ENCODE data around the gene TOM1L2.

TOM1L2 gene

GRCh38 chr17:17851103-17852002 lies 120.8 kb downstream of the TOM1L2 start:
- DNase-seq (ENCODE audit: low read depth in 1 of 2, low spot score in 1 of 2), result no peak

DNA sequence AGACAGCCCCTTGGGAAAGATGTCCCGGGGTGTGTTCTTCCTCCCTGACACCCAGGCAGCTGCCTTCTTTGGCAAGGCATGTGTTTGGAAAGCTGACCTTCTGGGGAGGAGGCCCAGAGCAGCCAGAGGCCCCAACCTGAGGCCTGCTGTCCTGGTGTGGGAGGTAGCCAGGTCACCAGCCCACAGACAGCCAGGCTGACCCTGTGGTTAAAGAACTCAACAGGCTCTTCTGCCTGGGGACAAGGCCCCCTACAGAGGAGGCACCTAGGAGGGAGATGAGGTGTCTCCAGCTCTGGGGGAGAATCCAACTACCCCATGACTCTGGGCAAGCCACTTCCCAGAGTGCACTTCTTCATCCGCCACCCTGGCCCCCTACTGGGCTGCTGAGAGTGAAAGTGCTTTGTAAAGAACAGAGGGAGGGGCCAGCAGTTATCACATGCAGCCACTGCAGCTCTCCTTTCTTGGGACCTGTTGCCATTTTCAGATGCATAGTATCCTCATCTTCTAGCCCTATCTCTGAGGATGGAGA lies 122.3 kb downstream of the TOM1L2 start:
- peak in 1 of 2 donors; percentile 39 for DNase-seq (ENCODE audit: low read depth in 1 of 2, low spot score in 1 of 2)

GRCh38 chr17:17849147-17849820 lies 122.9 kb downstream of the TOM1L2 start:
- DNase-seq (ENCODE audit: low read depth in 1 of 2, low spot score in 1 of 2), result peak in 1 of 2 donors; percentile 75

DNA sequence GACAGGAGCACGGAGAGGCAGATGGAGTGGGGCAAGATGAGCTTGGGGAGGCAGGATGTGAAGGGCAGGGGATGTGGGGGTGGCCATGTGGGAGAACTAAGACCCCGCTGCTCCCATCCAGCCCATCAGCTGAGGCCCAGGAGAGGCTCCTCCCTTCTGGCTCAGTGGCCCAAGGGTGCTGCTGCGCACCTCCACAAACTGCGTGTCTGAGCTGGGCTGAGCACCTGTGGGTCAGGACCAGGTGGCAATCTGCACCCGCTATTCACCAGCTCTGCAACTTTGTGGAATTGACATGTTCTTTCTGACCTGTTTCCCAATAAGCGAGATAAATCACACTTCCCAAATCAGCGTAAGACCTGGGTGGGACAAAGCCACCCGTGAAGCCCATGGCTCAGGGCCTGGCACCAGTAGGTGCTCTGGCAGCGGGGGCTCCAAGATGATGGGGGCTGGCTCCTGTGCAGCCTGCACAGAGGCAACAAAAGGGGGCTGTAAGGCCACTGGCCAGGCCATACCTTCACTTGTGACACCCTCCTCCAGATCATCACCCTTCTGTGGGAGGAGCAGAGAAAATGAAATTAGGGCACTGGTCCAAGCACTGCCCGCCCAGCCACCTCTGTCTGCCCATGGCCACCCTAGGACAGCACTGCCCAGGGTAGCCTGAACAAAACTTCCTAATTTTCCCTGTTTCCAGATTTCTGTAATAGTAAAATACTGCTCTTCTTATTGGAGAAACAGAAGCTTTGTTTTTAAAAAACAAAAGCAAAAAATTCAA lies 123.7 kb downstream of the TOM1L2 start:
- DNase-seq (ENCODE audit: low read depth in 1 of 2, low spot score in 1 of 2), result no peak

DNA sequence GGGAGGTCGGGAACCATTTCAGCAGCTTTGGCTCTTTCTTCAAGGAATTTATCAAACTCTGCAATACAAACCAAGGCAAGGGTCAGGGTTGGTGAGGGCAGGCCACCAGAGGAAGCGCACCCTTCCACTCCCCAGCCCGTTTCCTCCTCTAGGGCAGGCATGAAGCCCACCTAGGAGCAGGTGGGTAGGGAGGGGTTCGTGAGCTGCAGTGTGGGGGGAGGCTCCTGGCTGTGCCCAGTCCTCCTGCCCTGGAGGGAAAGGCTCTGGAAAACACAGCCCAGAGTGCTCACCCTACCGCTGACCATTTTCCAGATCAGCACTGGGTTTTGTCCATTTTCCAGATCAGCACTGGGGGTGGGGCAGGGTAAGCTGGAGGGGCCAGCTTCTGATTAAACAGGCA lies 124.5 kb downstream of the TOM1L2 start:
- DNase-seq (ENCODE audit: low read depth in 1 of 2, low spot score in 1 of 2), result no peak

DNA sequence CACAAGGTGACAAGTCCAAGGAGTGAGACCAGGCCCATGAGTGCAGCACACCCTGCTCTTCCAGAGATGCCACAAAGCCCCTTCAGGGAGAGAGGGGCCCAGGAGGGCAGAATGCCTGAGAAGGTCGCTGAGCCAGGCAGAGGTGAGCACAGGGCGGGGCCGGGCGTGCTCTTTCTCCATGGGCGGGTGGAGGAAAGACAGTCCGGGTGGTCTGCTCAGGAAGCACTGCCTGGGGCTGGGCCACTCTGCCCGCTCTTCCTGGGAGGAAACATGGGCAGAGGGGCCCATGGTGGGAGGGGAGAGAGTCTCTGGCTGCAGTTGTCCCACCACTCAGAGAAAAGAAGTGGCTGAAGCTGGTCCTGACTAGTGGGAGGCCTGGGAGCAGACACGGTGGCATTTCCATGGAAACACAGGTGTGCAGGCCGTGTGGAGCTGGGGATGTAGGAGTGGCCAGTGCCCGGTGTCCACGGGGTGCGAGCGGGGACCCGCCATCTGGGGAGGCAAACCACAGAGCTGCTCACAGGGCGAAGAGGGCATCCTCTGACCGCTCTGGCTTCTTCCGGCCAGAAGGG lies 125.0 kb downstream of the TOM1L2 start:
- no peak for DNase-seq (ENCODE audit: low read depth in 1 of 2, low spot score in 1 of 2)

GRCh38 chr17:17846645-17847044 lies 125.6 kb downstream of the TOM1L2 start:
- no peak for DNase-seq (ENCODE audit: low read depth in 1 of 2, low spot score in 1 of 2)

DNA sequence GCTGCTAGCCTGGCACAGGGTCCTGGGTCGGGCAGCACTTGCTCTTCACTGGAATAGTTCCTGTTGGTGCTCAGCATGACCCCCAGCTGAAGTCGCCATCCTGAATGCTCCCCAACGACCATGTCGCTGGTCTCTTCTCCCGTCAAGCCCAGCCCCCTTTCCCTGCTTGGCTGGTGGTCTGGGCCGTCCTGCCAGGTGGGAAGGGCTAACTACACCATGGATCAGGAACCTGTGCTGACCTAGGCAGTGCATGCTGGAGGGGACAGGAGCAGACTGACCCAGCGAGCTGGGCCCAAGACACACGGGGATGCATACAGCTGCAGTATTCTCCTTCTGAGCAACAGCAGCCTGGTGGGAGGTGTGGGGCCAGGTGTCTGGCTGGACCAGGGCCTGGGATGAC lies 126.2 kb downstream of the TOM1L2 start:
- DNase-seq (ENCODE audit: low read depth in 1 of 2, low spot score in 1 of 2), result no peak

DNA sequence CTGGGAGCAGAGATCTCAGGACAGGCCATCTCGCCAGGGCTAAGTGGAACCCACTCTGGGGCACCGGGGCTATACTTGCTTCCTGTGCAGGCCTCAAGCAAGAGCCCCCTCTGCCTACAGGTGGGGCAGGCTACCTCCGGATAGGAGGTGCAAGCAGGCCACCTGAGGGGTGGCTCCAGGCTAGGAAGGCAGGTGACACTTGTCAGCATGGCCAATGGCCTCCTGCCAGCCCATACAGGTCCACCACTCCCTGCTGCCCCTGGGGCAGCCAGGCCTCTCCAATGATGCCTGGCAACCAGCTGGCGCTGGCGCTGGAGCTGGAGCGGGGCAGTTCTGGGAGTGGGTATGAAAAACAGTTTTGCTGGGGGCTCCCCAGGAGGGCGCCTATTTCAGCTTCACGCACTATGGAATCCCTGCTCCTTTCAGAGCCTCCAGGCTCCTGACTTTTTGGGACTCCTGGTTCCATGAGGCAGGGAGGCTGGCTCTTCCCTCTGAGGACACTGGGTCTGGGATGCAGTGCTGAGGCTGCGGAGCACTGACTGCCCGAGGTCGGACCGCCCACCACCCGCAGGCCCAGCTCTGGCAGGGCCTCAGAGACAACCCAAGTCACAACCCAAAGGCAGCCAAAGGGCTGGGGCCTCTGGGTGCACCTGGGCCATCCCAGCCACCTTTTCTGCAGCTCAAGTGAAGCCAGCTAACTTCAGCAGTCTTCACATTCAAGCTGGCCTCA lies 127.0 kb downstream of the TOM1L2 start:
- DNase-seq (ENCODE audit: low read depth in 1 of 2, low spot score in 1 of 2), result no peak

DNA sequence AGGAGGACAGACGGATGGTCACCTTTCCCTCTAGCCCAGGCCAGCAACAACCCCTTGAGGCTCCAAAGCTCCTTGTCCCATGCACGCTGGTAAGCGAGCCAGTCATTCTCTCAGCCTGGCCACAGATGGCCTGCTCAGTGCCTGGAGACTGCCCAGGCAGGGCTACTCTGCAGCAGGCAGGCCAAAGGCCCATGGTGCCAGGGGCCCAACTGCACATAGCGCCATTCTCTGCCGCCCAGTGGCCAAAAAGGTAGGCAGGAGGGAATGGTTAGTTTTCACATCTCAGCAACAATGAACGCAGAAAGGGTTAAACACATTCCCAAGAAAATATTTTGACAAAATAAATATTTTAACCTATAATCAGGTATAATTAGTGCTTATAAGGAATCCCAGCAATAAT lies 127.7 kb downstream of the TOM1L2 start:
- no peak for DNase-seq (ENCODE audit: low read depth in 1 of 2, low spot score in 1 of 2)

GRCh38 chr17:17844079-17844478 lies 128.1 kb downstream of the TOM1L2 start:
- no peak for DNase-seq (ENCODE audit: low read depth in 1 of 2, low spot score in 1 of 2)

DNA sequence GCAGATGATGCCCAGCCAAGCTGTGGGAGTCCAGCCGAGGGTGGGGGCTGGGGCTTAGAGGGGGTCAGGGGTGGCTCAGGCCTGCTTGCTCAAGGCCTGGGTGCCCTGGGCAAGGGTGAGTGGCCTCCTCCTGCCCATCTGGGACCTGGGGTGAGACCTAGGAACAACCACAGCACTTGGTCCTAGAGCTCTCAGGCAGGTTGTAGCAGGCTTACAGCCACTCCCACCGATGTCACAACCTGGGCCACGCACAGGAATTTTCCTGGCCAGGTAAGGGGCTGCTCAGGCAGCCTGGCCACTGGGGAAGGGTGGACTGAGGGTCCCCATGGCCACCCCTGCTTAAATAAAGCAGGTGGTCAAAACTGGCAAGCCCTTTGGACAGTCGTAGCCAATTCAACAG lies 129.1 kb downstream of the TOM1L2 start:
- no peak for DNase-seq (ENCODE audit: low read depth in 1 of 2, low spot score in 1 of 2)

DNA sequence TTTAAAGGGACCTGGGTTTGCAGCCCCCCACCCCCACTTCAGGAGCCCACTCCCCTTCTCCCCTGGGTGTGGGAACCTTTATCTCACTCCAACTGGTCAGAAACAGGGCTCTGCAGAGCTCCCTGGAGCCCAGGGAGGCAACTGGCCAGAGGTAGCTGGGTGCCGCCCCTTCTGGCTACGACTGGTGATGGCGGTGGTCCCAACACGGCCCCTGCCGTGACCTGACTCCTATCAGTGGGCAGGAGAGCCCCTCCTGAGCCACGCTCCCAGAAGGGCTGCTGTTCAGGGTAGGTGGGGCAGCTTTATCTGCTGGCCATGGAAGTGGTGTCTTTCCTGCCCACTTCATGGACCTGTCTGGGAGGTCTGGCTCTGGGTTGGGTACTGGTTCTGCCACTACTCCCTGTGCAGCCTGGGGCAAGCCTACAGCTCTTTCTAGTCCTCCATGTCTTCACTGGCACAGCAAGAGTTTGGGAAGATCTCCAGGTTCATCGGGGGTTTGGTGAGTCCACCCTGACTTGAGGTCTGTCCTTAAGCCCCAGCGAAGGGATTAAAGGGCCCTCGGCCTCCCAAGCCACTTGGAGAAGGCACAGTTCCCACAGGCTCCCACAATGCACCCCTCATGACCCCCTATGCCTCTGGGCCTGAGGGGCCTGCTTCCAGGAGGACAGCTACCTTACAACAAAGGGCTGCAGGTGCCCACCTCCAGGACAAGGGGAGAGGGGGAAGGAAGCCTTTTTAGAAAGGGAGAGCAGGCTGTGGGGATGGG lies 129.9 kb downstream of the TOM1L2 start:
- no peak for DNase-seq (ENCODE audit: low read depth in 1 of 2, low spot score in 1 of 2)

- no peak for DNase-seq (ENCODE audit: low read depth in 1 of 2, low spot score in 1 of 2)
Observed at GRCh38 chr17:17841601-17842025, 130.6 kb downstream of the TOM1L2 start.

DNA sequence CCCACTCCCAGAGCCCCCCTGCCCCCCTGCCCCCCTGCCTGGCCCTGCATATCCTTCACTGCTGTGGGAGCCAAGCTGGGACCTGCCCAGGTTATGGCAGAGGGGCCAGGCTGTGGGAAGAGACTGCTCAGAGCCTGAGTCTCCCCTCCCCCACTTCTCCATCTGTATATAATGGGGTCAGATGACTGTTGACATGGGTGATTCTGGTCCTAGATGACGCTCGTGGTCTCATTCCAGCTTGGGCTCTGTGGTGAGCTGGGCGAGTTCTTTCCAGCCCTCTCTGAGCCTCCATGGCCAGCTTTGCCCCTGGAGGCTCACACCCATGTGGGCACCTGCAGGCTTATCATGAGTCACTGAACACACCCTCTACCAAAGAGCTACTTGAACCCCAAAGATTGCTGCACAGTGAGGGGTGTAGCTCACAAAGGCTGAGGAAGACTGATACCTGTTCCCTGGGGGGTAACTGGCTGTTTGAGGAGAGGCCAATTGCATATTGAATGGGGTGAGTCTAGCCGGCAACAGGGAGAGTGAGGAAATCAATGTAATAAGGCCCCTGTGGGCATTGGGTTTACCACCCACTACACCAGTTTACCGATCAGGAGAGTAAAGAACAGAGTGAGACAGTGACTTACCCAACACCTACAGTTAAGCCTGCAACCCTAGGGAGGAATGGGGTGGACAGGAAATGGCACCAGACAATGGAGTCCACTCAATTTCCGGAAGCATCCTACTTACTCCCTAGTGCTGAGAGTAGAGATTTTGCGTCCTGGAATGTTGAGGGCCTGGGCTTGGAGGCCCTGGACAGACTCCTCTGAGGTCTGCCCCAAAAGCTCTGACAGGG lies 131.2 kb downstream of the TOM1L2 start:
- no peak for DNase-seq (ENCODE audit: low read depth in 1 of 2, low spot score in 1 of 2)

- peak; percentile 55 to 57 for DNase-seq (ENCODE audit: low read depth in 1 of 2, low spot score in 1 of 2)
Observed at GRCh38 chr17:17839791-17840707, 132.2 kb downstream of the TOM1L2 start.

Data from activated CD4-positive, alpha-beta T cell treated with anti-CD3 and anti-CD28 coated beads, Interleukin-2, amount 50 U/mL, for 24 hours (primary cell).